MM.1S (cell line): Measurements from ENCODE around the gene CEP70.

Source experiments
- DNase-seq: peaks from one replicate; pipeline ENCODE4 v3.0.0-alpha.2; 2015
- H2AFZ ChIP-seq: fragments of 300-600 bp; sonication (generic); 2 replicates; pipeline ENCODE4 v1.6.0; 2016; ENCODE audit warnings: antibody characterized with exemption, low read length
- H3F3A ChIP-seq: fragments of 300-600 bp; sonication (generic); 2 replicates; pipeline ENCODE4 v1.6.1; 2016; ENCODE audit warnings: mild to moderate bottlenecking, antibody characterized with exemption, low read length, moderate library complexity, mixed read lengths; ENCODE audit not compliant: insufficient read depth
- H3K27ac ChIP-seq: fragments of 300-600 bp; sonication (generic); 2 replicates; pipeline ENCODE4 v1.5.1; 2016; ENCODE audit warnings: mild to moderate bottlenecking, low read length
- H3K27me3 ChIP-seq: fragments of 300-600 bp; sonication (generic); replicated peaks from 2 replicates; pipeline ENCODE4 v1.6.0; 2016; ENCODE audit warnings: low read length; ENCODE audit not compliant: insufficient read depth
- H3K36me3 ChIP-seq: fragments of 300-600 bp; sonication (generic); replicated peaks from 2 replicates; pipeline ENCODE4 v1.6.1; 2016; ENCODE audit warnings: mild to moderate bottlenecking, low read length, mixed read lengths; ENCODE audit not compliant: insufficient read depth
- H3K4me1 ChIP-seq: fragments of 300-600 bp; sonication (generic); 2 replicates; pipeline ENCODE4 v1.6.1; 2016; ENCODE audit warnings: low read length, mixed read lengths
- H3K4me2 ChIP-seq: fragments of 300-600 bp; sonication (generic); 2 replicates; pipeline ENCODE4 v1.6.0; 2016; ENCODE audit warnings: low read depth, low read length
- H3K4me3 ChIP-seq: fragments of 300-600 bp; sonication (generic); 2 replicates; pipeline ENCODE4 v1.5.1; 2016; ENCODE audit warnings: low read length, mixed read lengths
- H3K79me2 ChIP-seq: fragments of 300-600 bp; sonication (generic); 2 replicates; pipeline ENCODE4 v1.6.1; 2016; ENCODE audit warnings: mixed run types, low read length, mixed read lengths
- H3K9ac ChIP-seq: fragments of 300-600 bp; sonication (generic); 2 replicates; pipeline ENCODE4 v1.6.1; 2016; ENCODE audit warnings: low read length, mixed read lengths
- H3K9me2 ChIP-seq: fragments of 300-600 bp; sonication (generic); replicated peaks from 2 replicates; pipeline ENCODE4 v1.6.1; 2016; ENCODE audit warnings: mild to moderate bottlenecking, low read length, mixed read lengths; ENCODE audit not compliant: insufficient read depth
- H3K9me3 ChIP-seq: fragments of 300-600 bp; sonication (generic); replicated peaks from 2 replicates; pipeline ENCODE4 v1.6.1; 2016; ENCODE audit warnings: mild to moderate bottlenecking, low read length, mixed read lengths; ENCODE audit not compliant: insufficient read depth
- H4K20me1 ChIP-seq: fragments of 300-600 bp; sonication (generic); 2 replicates; pipeline ENCODE4 v1.6.1; 2016; ENCODE audit warnings: mild to moderate bottlenecking, low read length, moderate library complexity, mixed read lengths; ENCODE audit not compliant: insufficient read depth
- EZH2 ChIP-seq: fragments of 300-600 bp; sonication (generic); optimal IDR thresholded peaks from 2 replicates; pipeline ENCODE3; 2017; ENCODE audit warnings: low read depth, mild to moderate bottlenecking, antibody characterized with exemption, low read length, mixed read lengths
- EZH2phosphoT487 ChIP-seq: fragments of 300-600 bp; sonication (generic); IDR thresholded peaks from 2 replicates; pipeline ENCODE4 v1.6.1; 2018; ENCODE audit warnings: antibody characterized with exemption, low read length
- TF ChIP-seq, protein P1 (sequence below): fragments of 300-600 bp; sonication (generic); IDR thresholded peaks from 2 replicates; pipeline ENCODE4 v1.5.1; 2016; ENCODE audit warnings: antibody characterized with exemption, low read length, mixed read lengths

The CEP70 gene

DNA sequence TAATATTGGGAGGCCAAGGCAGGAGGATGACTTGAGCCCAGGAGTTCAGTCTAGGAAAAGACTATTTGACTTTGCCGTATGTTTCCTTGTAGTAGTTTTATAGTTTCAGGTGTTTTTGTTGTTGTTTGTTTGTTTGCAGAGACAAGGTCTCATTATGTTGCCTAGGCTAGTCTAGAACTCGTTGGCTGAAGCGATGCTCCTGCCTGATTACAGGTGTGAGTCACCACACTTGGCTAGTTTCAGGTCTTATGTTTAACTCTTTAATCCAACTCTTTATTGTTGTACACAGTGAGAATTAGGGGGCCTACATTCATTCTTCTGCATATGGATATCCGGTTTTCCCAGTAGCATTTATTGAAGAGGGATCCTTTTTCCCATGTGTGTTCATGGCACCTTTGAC lies 46.5 kb upstream of the CEP70 start:
- DNase-seq = no peak
- H3K4me2 ChIP-seq = no peak overlapping the region
- H3K27me3 ChIP-seq = no peaks in the 10 kb centered on the region
- H3K79me2 ChIP-seq = no peaks in the 10 kb centered on the region
- no peaks in the 10 kb centered on the region for H3K9me3 ChIP-seq
- no peaks in the 10 kb centered on the region for H3K9me2 ChIP-seq
- no peak overlapping the region for H2AFZ ChIP-seq
- TF ChIP-seq EZH2phosphoT487 = no peak
- TF ChIP-seq, protein P1, sequence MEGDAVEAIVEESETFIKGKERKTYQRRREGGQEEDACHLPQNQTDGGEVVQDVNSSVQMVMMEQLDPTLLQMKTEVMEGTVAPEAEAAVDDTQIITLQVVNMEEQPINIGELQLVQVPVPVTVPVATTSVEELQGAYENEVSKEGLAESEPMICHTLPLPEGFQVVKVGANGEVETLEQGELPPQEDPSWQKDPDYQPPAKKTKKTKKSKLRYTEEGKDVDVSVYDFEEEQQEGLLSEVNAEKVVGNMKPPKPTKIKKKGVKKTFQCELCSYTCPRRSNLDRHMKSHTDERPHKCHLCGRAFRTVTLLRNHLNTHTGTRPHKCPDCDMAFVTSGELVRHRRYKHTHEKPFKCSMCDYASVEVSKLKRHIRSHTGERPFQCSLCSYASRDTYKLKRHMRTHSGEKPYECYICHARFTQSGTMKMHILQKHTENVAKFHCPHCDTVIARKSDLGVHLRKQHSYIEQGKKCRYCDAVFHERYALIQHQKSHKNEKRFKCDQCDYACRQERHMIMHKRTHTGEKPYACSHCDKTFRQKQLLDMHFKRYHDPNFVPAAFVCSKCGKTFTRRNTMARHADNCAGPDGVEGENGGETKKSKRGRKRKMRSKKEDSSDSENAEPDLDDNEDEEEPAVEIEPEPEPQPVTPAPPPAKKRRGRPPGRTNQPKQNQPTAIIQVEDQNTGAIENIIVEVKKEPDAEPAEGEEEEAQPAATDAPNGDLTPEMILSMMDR = no peak
- no peak for TF ChIP-seq EZH2
- no peak overlapping the region for H3K9ac ChIP-seq
- no peaks in the 10 kb centered on the region; the same call in 1 of the 2 replicates for H3F3A ChIP-seq
- no peak overlapping the region for H3K27ac ChIP-seq
- no peaks in the 10 kb centered on the region for H4K20me1 ChIP-seq
- H3K36me3 ChIP-seq = no peaks in the 10 kb centered on the region
- H3K4me1 ChIP-seq = no peaks in the 10 kb centered on the region
- no peak overlapping the region for H3K4me3 ChIP-seq

DNA sequence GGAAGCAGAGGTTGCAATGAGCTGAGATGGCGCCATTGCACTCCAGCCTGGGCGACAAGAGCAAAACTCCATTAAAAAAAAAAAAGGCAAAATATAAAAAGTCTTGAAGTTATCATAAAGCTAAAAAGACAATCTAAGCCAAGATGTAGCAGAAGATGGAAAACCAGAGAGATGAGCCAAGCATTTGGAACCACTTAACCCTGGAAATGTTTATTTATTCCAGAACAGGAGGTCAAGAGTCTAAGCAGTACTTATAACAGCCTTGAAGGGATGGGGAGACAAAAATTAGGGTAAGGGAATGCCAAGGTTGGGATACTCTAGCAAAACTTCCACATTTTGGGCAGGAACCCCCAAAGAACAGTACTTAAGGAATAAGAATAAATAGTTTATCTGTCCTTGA lies 44.6 kb upstream of the CEP70 start:
- Histone ChIP-seq H3K4me3 (no peak overlapping the region), H3K9me3 (no peaks in the 10 kb centered on the region), H3K27me3 (no peaks in the 10 kb centered on the region), H3K27ac (no peak overlapping the region), H3K79me2 (no peaks in the 10 kb centered on the region), H3K4me1 (no peaks in the 10 kb centered on the region), H3K9me2 (no peaks in the 10 kb centered on the region), H3K36me3 (no peaks in the 10 kb centered on the region), H3K4me2 (no peak overlapping the region), H2AFZ (no peak overlapping the region), H3F3A (no peaks in the 10 kb centered on the region; the same call in 1 of the 2 replicates), H3K9ac (no peak overlapping the region), H4K20me1 (no peaks in the 10 kb centered on the region)
- no peak for DNase-seq
- TF ChIP-seq EZH2phosphoT487 (no peak), EZH2 (no peak)
- TF ChIP-seq, protein P1 = no peak

DNA sequence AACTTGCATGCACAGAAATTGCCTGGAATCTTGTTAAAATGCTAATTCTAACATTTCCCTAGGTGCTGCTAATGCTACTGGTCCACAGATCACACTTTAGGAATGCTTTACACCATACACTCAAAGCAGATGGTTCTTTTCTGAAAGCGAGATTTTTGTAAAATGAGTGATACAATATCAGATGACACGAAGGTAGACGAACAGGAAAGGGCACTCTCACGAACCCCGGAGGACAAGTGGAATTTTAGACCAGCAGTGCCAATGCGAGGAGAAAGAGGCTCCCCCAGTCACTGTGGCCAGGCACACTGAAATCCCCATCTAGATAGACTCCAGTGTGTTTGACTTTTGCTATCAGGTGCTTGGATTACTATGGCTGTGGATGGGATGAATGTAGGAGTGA lies 35.5 kb upstream of the CEP70 start:
- Histone ChIP-seq H3K4me2 (no peak overlapping the region), H4K20me1 (no peaks in the 10 kb centered on the region), H3K9ac (no peak overlapping the region), H3K9me3 (no peaks in the 10 kb centered on the region), H2AFZ (no peak overlapping the region), H3K36me3 (no peaks in the 10 kb centered on the region), H3F3A (no peaks in the 10 kb centered on the region), H3K9me2 (no peaks in the 10 kb centered on the region), H3K79me2 (no peaks in the 10 kb centered on the region), H3K4me1 (no peaks in the 10 kb centered on the region), H3K27ac (no peak overlapping the region), H3K27me3 (no peaks in the 10 kb centered on the region), H3K4me3 (no peak overlapping the region)
- DNase-seq = no peak
- no peak for TF ChIP-seq EZH2phosphoT487
- TF ChIP-seq, protein P1 = no peak
- TF ChIP-seq EZH2 = no peak
